ENCODE data around the gene PI16. TPM values are rescaled to one million over a fixed set of nuclear protein-coding genes. Genes with fewer than 3 reads are reported as not detected.

The PI16 gene
- total and polyA plus RNA-seq, 2 of the 13 experiments (the other 11 are each of a cell fraction or from before 2014, with no cell fraction given) = not detected

GRCh38 chr6:36985808-36986703 is 31.5 kb downstream of the PI16 start, which contains the start of gene MTCH1 (continued):
- TF ChIP-seq ZNF101 (CRISPR knock-in tag; IDR thresholded peaks at IDR 0.05; ENCODE audit: borderline replicate concordance, low read depth) = peak; percentile 64; the same call in 1 of the 2 replicates
- no peak for TF ChIP-seq ZFAT (CRISPR knock-in tag; conservative IDR thresholded peaks at IDR 0.05)
- TF ChIP-seq ZNF768 (CRISPR knock-in tag; IDR thresholded peaks at IDR 0.05) = no peak
- no peak for TF ChIP-seq SMARCE1 (IDR thresholded peaks at IDR 0.05; ENCODE audit: borderline replicate concordance)
- TF ChIP-seq ETV6 (CRISPR knock-in tag; conservative IDR thresholded peaks at IDR 0.05) = peak; percentile 48
- peak; percentile 71 for TF ChIP-seq ARNTL (CRISPR knock-in tag; IDR thresholded peaks at IDR 0.05)
- no peak; the same call in 1 of the 2 replicates for TF ChIP-seq GPN1 (CRISPR knock-in tag; IDR thresholded peaks at IDR 0.05; ENCODE audit: borderline replicate concordance)
- TF ChIP-seq ZNF513 (CRISPR knock-in tag; conservative IDR thresholded peaks at IDR 0.05) = 0 out of 2 replicates have a peak, but pooled peaks have one; percentile 70
- TF ChIP-seq CERS6 (CRISPR knock-in tag; IDR thresholded peaks at IDR 0.05) = no peak
- peak; percentile 86 for TF ChIP-seq ZNF230 (CRISPR knock-in tag; IDR thresholded peaks at IDR 0.05)
- peak; percentile 40; the same call in 1 of the 2 replicates for TF ChIP-seq SOX5 (CRISPR knock-in tag; IDR thresholded peaks at IDR 0.05; ENCODE audit: borderline replicate concordance)
- TF ChIP-seq ZNF143 (CRISPR knock-in tag; IDR thresholded peaks at IDR 0.05) = peak; percentile 87
- TF ChIP-seq ATF7 (IDR thresholded peaks at IDR 0.05) = no peak; the same call in 1 of the 2 replicates
- peak; percentile 32; the same call in 1 of the 2 replicates for TF ChIP-seq ATF7 (CRISPR knock-in tag; IDR thresholded peaks at IDR 0.05)
- no peak for TF ChIP-seq ZNF142 (CRISPR knock-in tag; IDR thresholded peaks at IDR 0.05)
- TF ChIP-seq NONO (IDR thresholded peaks at IDR 0.05) = no peak
- TF ChIP-seq NONO (CRISPR knock-in tag; conservative IDR thresholded peaks at IDR 0.05) = peak; percentile 93
- TF ChIP-seq ZNF17 (CRISPR knock-in tag; IDR thresholded peaks at IDR 0.05) = no peak
- 0 out of 2 replicates have a peak, but pooled peaks have one; percentile 16 for TF ChIP-seq ZNF263 (CRISPR knock-in tag; IDR thresholded peaks at IDR 0.05)
- no peak; the same call in 1 of the 2 replicates for TF ChIP-seq ATF3 (CRISPR knock-in tag; IDR thresholded peaks at IDR 0.05)
- TF ChIP-seq NRL (CRISPR knock-in tag; IDR thresholded peaks at IDR 0.05; ENCODE audit: borderline replicate concordance) = peak; percentile 59; the same call in 1 of the 2 replicates

Data from HepG2 (cell line).